Activated CD4-positive, alpha-beta T cell treated with anti-CD3 and anti-CD28 coated beads, Interleukin-2, amount 50 U/mL, for 4 hours (primary cell): ENCODE measurements around the gene MGAT5.

Experiments used
- DNase-seq, 2 experiments: peaks; one replicate each; pipeline ENCODE4 v3.0.0-alpha.2; 2020

Gene MGAT5

GRCh38 chr2:134257965-134258683, 4.3 kb downstream of the MGAT5 start:
- DNase-seq: no peak

- DNase-seq: peak; percentile 22 to 29
Observed at GRCh38 chr2:134258684-134259388, 5.0 kb downstream of the MGAT5 start.

DNA sequence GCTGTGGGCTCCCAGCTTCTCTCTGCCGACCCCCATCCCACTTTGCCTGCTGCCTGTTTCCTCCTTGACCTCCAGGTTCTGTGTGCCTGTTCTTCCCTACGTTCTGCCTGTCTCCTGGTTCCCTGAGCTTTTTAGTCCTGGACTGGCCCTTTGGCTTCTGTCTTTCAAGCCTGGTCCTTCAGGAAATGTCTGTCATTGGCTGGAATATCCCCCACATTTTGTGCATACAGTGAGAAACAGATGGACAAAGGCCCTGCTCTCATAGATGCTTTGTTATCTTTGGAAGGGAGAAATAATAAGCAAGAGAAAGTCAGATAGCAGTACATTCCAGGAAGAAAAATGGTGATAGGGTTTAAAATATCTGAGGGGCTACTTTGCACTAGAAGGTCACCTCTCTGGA, 5.7 kb downstream of the MGAT5 start:
- no peak for DNase-seq

- DNase-seq: no peak
Observed at GRCh38 chr2:134259994-134260393, 6.1 kb downstream of the MGAT5 start.

GRCh38 chr2:134260713-134261112, 6.8 kb downstream of the MGAT5 start:
- DNase-seq: no peak

- no peak for DNase-seq
Observed at GRCh38 chr2:134261398-134262131, 7.7 kb downstream of the MGAT5 start.

- DNase-seq: no peak
Observed at GRCh38 chr2:134262684-134263083, 8.8 kb downstream of the MGAT5 start.

DNA sequence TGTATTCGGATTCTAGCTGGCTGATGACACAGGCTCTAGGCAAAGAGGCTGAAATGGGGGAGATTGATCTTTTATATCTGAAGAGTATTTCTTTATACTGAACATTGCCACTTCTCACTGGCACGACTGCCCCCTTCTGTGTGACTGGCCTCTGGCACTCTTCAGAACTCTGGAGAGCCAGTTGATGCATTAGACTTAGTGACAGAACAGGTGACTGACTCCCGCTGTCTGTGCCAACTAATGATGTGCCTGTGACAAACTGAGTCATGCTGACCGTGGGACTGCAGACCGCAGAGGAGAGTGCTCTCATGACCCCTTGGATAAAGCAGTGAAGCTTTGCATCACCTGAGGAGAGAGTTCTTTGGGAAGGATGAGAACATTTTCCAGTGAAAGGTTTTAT, 14.4 kb downstream of the MGAT5 start:
- no peak for DNase-seq

- DNase-seq: no peak
Observed at GRCh38 chr2:134269230-134269629, 15.4 kb downstream of the MGAT5 start.

DNA sequence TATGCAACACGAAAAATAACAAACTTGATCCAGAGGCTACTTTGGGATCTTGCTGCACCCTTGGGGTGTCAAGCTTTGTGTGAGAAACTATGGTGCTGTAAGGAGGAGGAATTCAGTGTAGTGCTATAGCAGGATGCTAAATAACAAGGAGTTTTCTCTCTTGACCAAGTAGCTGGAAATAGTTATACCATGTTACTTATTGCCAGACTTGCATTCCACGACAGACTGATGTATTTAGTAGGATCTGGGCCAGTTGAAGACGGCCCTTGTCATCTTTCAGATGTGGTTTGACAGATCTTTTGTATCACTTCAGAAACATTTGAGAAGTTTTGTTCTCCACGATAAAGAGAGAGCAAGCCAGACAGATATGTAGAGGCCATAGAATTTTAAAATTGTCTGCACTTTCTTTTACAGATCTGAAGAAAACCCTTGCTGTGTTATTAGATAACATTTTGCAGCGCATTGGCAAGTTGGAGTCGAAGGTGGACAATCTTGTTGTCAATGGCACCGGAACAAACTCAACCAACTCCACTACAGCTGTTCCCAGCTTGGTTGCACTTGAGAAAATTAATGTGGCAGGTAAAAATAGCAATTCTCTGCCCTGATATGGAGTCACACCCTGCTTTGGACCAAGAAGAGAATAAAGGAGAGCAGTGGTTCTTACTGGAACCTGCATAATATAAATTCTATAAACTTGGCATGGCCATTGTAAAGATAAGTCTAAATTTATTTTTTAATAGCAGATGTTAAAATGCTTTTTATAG, 16.3 kb downstream of the MGAT5 start:
- no peak for DNase-seq

DNA sequence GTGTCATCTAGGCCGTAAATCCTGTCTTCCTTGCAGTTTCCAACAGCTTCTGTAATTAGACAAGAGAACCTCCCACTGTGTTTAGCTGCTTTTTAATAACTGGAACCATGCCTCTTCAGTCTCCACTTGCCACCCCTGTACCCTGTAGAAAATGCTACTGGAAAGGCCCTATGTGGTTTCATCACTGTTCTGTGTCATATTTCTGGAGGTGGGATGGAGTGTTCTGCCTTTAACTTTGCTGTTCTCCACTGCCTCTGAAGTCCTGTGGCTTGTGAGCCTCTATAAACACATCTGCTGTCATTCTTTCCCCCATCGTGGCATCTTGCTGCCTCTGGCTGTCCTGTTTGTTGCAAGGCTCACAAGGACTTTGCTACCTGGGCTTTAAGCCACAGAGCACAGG, 17.9 kb downstream of the MGAT5 start:
- DNase-seq: no peak

DNA sequence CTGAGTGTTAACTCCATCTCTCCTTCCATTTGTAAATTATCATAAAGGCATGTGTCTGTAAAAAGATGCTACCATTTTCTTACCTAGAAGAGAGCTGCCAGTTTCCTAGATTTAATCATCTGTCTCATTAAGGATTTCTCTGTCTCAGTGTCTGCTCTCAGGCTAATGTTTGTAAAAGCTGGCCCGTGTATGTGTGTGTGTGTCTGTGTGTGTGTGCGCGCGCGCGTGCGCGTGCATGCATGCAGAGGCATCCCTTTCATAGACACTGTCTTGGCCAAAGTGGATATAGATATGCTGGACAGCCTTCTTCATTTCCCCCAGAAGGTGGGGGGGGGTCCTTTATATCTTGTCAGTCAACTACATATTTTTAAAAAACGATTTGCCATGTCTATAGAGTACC, 18.9 kb downstream of the MGAT5 start:
- DNase-seq: no peak

DNA sequence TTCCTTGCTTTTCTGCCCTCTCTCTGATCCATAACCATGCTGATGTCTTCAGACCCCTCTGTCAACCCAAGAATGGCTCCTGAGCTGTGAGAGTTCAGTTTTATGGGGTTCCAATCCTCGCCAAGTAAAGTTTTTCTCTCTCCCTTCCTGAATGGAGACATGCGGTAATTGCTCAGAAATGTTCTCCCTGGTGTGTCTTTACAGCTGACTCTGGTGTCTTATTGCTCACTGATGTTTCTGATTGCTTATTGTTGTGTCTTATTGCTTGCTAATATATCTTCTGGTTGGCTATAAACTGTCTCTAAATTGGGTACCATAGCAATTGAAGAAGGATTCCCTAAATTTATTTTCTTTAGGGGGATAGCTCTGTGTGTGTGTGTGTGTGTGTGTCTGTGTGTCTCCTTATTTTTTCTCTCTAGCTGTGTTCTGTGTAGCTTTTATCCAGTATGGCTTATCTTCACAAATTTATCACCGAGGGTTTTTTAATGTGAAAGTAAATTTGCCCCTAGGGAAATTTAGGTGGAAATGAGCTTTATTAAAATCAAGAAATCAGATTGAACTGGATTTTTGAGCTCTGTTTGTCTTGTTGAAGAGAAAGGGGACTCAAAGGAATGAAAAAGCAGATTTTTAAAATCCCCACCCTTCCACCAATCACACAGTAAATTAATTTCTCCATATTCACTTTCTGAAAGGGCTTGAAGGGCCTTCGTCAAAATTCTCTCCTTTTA, 19.5 kb downstream of the MGAT5 start:
- no peak for DNase-seq

DNA sequence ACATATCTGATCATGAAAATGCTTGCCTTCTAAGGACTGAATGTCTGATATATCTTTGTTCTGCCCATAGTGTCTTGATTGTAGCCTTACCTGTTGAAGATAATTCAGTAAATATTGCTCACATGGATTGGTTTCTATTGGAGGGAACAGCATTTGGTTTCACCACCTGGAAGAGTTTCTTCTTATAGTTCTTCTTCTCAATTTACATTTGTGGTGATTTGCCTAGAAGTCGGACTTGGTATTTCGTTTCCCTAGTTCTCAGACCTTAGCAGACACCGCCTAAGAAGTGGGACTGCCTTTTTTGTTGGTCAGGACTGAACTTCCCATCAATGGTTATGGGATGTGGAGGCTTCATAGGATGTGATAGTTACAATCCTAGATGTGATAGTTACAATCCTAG, 20.2 kb downstream of the MGAT5 start:
- no peak for DNase-seq

DNA sequence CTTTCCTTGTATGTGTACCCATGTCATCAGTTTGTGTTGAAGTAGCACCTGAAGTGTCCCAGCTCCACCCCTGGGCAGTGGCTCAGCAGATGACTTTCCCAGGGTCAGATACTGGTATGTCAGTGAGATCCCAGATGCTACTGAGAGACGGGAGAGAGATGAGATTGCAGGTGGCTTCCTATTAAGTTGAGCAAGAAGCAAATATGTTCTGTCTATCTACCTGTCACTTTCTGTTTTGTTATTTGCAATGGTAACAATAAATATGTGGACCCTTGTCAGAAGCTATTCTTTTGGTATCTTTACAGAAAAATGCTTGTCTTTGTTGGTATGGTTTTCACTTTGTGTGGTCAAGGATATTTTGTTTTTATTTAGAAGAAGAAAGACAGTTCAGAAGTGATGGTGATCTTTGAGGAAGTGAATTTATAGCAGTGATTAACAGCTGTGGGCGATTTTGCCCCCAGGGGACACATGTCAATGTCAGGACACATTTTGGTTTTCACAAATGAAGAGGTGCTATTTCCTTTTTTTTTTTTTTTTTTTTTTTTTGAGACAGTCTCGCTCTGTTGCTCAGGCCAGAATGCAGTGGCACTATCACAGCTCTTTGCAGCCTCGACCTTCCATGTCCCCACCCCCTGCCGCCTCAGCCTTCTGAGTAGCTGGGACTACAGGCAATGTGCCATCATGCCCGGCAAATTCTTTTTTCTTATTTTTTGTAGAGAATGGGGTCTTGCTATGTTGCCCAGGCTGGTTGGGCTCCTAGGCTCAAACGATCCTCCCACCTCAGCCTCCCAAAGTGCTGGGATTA, 21.4 kb downstream of the MGAT5 start:
- no peak for DNase-seq

- no peak for DNase-seq
Observed at GRCh38 chr2:134276381-134277172, 22.7 kb downstream of the MGAT5 start.

- no peak for DNase-seq
Observed at GRCh38 chr2:134277223-134277622, 23.4 kb downstream of the MGAT5 start.

- DNase-seq: no peak
Observed at GRCh38 chr2:134278553-134278952, 24.7 kb downstream of the MGAT5 start.

DNA sequence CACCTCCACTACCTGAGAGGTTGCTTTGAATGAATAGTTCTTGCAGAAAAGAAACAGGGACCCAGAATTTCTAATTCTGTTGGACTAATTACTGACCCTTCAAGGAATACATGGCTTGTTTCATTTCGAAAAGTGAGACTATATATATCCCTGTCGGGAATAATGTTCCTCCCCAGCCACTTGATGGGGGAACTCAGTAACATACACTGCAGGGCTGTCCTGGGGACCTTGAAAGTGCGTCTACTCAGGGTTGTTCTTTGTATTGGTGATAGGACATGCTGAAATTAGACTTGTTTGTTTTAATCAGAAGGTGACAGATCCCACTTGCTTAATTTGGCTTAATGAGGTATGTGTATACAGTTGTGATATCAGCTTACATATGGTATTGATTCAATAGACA, 25.5 kb downstream of the MGAT5 start:
- DNase-seq: no peak

GRCh38 chr2:134280231-134280630, 26.4 kb downstream of the MGAT5 start:
- DNase-seq: no peak

- DNase-seq: no peak
Observed at GRCh38 chr2:134280726-134281125, 26.9 kb downstream of the MGAT5 start.
